HepG2 (cell line): ENCODE data around the gene MAPK4. TPM values are rescaled to one million over a fixed set of nuclear protein-coding genes. Genes with fewer than 3 reads are reported as not detected.

Experiments
- ATAC-seq: fragments of 200-7000 bp; cut with Tn5 transposase; 3 replicates; pipeline ENCODE4 v1.9.1; 2020; ENCODE audit warnings: mild to moderate bottlenecking, moderate library complexity
- BruUV-seq: library from RNA; stranded (reverse); fragments of 400-500 nt; replicated peaks from 2 replicates; lab custom pipeline; 2021; lab: Mats Ljungman, UMichigan
- CTCF ChIA-PET: fragments of 300-600 bp; formaldehyde crosslinking; extraction: SDS; loops from one replicate; lab custom pipeline; 2021; ENCODE audit warnings: low total read pairs, inconsistent platforms, low intra/inter-chr PET ratio; lab: Yijun Ruan, JAX
- POLR2A ChIA-PET: fragments of 350-600 bp; sonication (Branson Sonifier 250); formaldehyde crosslinking; loops from one replicate; lab custom pipeline; 2020; ENCODE audit warnings: antibody characterized with exemption, inconsistent platforms; lab: Yijun Ruan, JAX
- DNase-seq: peaks from one replicate; pipeline ENCODE4 v3.0.0-alpha.2; 2015; ENCODE audit warnings: low spot score
- FAIRE-seq: peaks from 3 replicates; lab custom pipeline; 2011; peaks lifted over from hg19 to GRCh38; lab: Jason Lieb, UNC
- H2AFZ ChIP-seq: one replicate; pipeline ENCODE4 v1.6.1; 2011; ENCODE audit warnings: low read length, inconsistent platforms
- H3K27ac ChIP-seq: fragments of 300-600 bp; 3 replicates; pipeline ENCODE4 v1.8.0; 2011; ENCODE audit warnings: mixed run types, mild to moderate bottlenecking, mixed read lengths, low read length, inconsistent platforms; ENCODE audit not compliant: insufficient read depth; ENCODE audit errors: extremely low read length
- H3K27me3 ChIP-seq, 2 experiments: fragments of 200-600 bp in 1 of 2; 2 replicates in 1 of 2; 3 replicates in 1 of 2; pipeline versions ENCODE4 v1.6.0 to v1.8.0; 2011; ENCODE audit warnings: low read length in 2 of 2, mild to moderate bottlenecking in 2 of 2, moderate library complexity in 2 of 2, inconsistent platforms in 1 of 2; ENCODE audit not compliant: insufficient read depth in 2 of 2, control insufficient read depth in 1 of 2
- H3K36me3 ChIP-seq, 2 experiments: fragments of 200-600 bp in 1 of 2; replicated peaks in 1 of 2; 2 replicates in 1 of 2; 3 replicates in 1 of 2; pipeline versions ENCODE4 v1.5.1 to v1.8.0; 2011; ENCODE audit warnings: low read length in 2 of 2, inconsistent platforms in 1 of 2; ENCODE audit not compliant: insufficient read depth in 2 of 2, control insufficient read depth in 1 of 2
- H3K4me1 ChIP-seq: 2 replicates; pipeline ENCODE4 v1.5.1; 2012; ENCODE audit warnings: low read length, inconsistent platforms; ENCODE audit not compliant: insufficient read depth
- H3K4me2 ChIP-seq: 2 replicates; pipeline ENCODE4 v1.6.0; 2011; ENCODE audit warnings: low read depth, low read length, inconsistent platforms
- H3K4me3 ChIP-seq, 3 experiments: fragments of 200-600 bp in 1 of 3; sonication (generic), shearing (Covaris generic) in 1 of 3; replicated peaks in 1 of 3; 2 replicates each; pipeline ENCODE4 v1.5.1; 2011 to 2016; ENCODE audit warnings: low read length in 3 of 3, inconsistent platforms in 2 of 3, low read depth in 2 of 3, mild to moderate bottlenecking in 2 of 3, control low read depth in 1 of 3, mixed read lengths in 1 of 3; ENCODE audit not compliant: insufficient read depth in 1 of 3
- H3K79me2 ChIP-seq: one replicate; pipeline ENCODE4 v1.6.1; 2011; ENCODE audit warnings: low read length, inconsistent platforms; ENCODE audit not compliant: insufficient read depth
- H3K9ac ChIP-seq: 2 replicates; pipeline ENCODE4 v1.6.0; 2011; ENCODE audit warnings: mild to moderate bottlenecking, low read depth, low read length, inconsistent platforms; ENCODE audit not compliant: insufficient read depth
- H3K9me3 ChIP-seq: 2 replicates; pipeline ENCODE4 v1.5.1; 2012; ENCODE audit warnings: mild to moderate bottlenecking, low read length
- H4K20me1 ChIP-seq: 2 replicates; pipeline ENCODE4 v1.6.0; 2011; ENCODE audit warnings: inconsistent platforms, mild to moderate bottlenecking, low read length, moderate library complexity; ENCODE audit not compliant: insufficient read depth
- HNRNPK ChIP-seq: fragments of 200-400 bp; formaldehyde crosslinking; IDR thresholded peaks from 2 replicates; pipeline ENCODE4 v1.6.1; 2018; ENCODE audit warnings: low read length, low read depth, moderate library complexity, mild to moderate bottlenecking; ENCODE audit not compliant: poor library complexity, severe bottlenecking
- KLF16 ChIP-seq, 2 experiments: sonication (generic) in 1 of 2; formaldehyde crosslinking in 1 of 2; IDR thresholded peaks; 2 replicates each; pipeline versions ENCODE4 v1.6.1 to v1.8.0; 2016 to 2023; ENCODE audit warnings: missing genetic modification reagents in 2 of 2, missing compliant biosample characterization in 1 of 2
- NCOA2 ChIP-seq: sonication (generic); formaldehyde crosslinking; IDR thresholded peaks from 2 replicates; pipeline ENCODE4 v1.8.0; 2022; ENCODE audit warnings: inconsistent platforms
- PAF1 ChIP-seq: IDR thresholded peaks from 2 replicates; pipeline ENCODE4 v1.6.1; 2016; ENCODE audit warnings: missing genetic modification reagents, missing compliant biosample characterization
- TBX3 ChIP-seq: fragments of 450-650 bp; IDR thresholded peaks from 2 replicates; pipeline ENCODE4 v1.6.1; 2017; ENCODE audit warnings: antibody characterized with exemption, mild to moderate bottlenecking, inconsistent platforms, borderline replicate concordance
- TEAD2 ChIP-seq: sonication (generic); formaldehyde crosslinking; IDR thresholded peaks from 2 replicates; pipeline ENCODE4 v1.9.0; 2021; ENCODE audit warnings: missing genetic modification reagents
- ZFP36 ChIP-seq: fragments of 150-350 bp; IDR thresholded peaks from 2 replicates; pipeline ENCODE4 v1.6.1; 2018; ENCODE audit warnings: borderline replicate concordance, low read length, low read depth; ENCODE audit not compliant: partially characterized antibody
- ZFP82 ChIP-seq: sonication (generic); formaldehyde crosslinking; IDR thresholded peaks from 2 replicates; pipeline ENCODE4 v1.5.1; 2020; ENCODE audit warnings: mild to moderate bottlenecking, missing genetic modification reagents, borderline replicate concordance
- ZNF205 ChIP-seq: IDR thresholded peaks from 2 replicates; pipeline ENCODE4 v1.6.1; 2018; ENCODE audit warnings: missing biosample characterization, missing genetic modification reagents
- ZNF264 ChIP-seq: sonication (generic); formaldehyde crosslinking; IDR thresholded peaks from 2 replicates; pipeline ENCODE4 v1.4.0; 2020; ENCODE audit warnings: missing genetic modification reagents
- ZNF274 ChIP-seq: sonication (generic); formaldehyde crosslinking; IDR thresholded peaks from 2 replicates; pipeline ENCODE4 v1.5.1; 2020; ENCODE audit warnings: mild to moderate bottlenecking, missing genetic modification reagents
- ZNF350 ChIP-seq: sonication (generic); formaldehyde crosslinking; IDR thresholded peaks from 2 replicates; pipeline ENCODE4 v1.4.0; 2020; ENCODE audit warnings: mild to moderate bottlenecking, low read depth, missing genetic modification reagents, borderline replicate concordance
- ZNF382 ChIP-seq: sonication (generic); formaldehyde crosslinking; IDR thresholded peaks from 2 replicates; pipeline ENCODE4 v1.5.0; 2020; ENCODE audit warnings: missing genetic modification reagents, mild to moderate bottlenecking, borderline replicate concordance
- ZNF468 ChIP-seq: sonication (generic); formaldehyde crosslinking; IDR thresholded peaks from 2 replicates; pipeline ENCODE4 v1.8.0; 2022; ENCODE audit warnings: mild to moderate bottlenecking, moderate library complexity, missing genetic modification reagents
- ZNF577 ChIP-seq: sonication (generic); formaldehyde crosslinking; IDR thresholded peaks from 2 replicates; pipeline ENCODE4 v1.4.0; 2020; ENCODE audit warnings: mild to moderate bottlenecking, low read depth, missing genetic modification reagents, borderline replicate concordance
- ZNF652 ChIP-seq: IDR thresholded peaks from 2 replicates; pipeline ENCODE4 v1.6.1; 2016; ENCODE audit warnings: low read depth, borderline replicate concordance
- ZNF891 ChIP-seq: sonication (generic); formaldehyde crosslinking; IDR thresholded peaks from 2 replicates; pipeline ENCODE4 v1.5.0; 2020; ENCODE audit warnings: mild to moderate bottlenecking, missing genetic modification reagents
- WGBS: methylation state at CpG from one replicate; pipeline ENCODE4 v1.1.6; 2017; ENCODE audit warnings: low lambda C conversion rate; 5-methylcytosine and 5-hydroxymethylcytosine counted together
- in situ Hi-C: cut with HindIII; loops from 2 replicates; pipeline ENCODE4 v1.10.0; 2017; ENCODE audit warnings: low pct_unique_long_range_greater_than_20kb; ENCODE audit not compliant: extremely low pct_ligation_motif_present
- intact Hi-C: fragments of 100-400 bp; cut with micrococcal nuclease; formaldehyde crosslinking; loops from one replicate; pipeline ENCODE4 v1.10.0; 2022; ENCODE audit not compliant: unreplicated experiment
- polyA plus RNA-seq, 8 experiments: library from polyadenylated mRNA; depleted of rRNA in 3 of 8; stranded (reverse) in 7 of 8; unstranded in 1 of 8; fragments of >200 nt; fragmentation: Illumina TruSeq in 4 of 8; extraction: Trizol in 4 of 8; gene quantifications; 2 replicates each; pipeline versions ENCODE4 v1.2.1 to v1.2.3, GENCODE V29; 2011 to 2016; ENCODE audit warnings: low read depth in 4 of 8, missing spikeins in 1 of 8, mixed read lengths in 1 of 8; ENCODE audit not compliant: insufficient read depth in 1 of 8
- total RNA-seq, 5 experiments: library from RNA; depleted of rRNA; stranded (reverse); fragments of >200 nt; fragmentation: Illumina TruSeq; extraction: Trizol; gene quantifications; 2 replicates each; pipeline ENCODE4 v1.2.3, GENCODE V29; 2016; ENCODE audit warnings: low read depth in 1 of 5
- TF ChIP-seq, protein P1 (sequence below): sonication (generic); formaldehyde crosslinking; IDR thresholded peaks from 2 replicates; pipeline ENCODE4 v1.4.0; 2020; ENCODE audit warnings: missing genetic modification reagents, borderline replicate concordance

The MAPK4 gene
- total and polyA plus RNA-seq, 2 of the 13 experiments (the other 11 are each of a cell fraction or from before 2014, with no cell fraction given) = not detected

DNA sequence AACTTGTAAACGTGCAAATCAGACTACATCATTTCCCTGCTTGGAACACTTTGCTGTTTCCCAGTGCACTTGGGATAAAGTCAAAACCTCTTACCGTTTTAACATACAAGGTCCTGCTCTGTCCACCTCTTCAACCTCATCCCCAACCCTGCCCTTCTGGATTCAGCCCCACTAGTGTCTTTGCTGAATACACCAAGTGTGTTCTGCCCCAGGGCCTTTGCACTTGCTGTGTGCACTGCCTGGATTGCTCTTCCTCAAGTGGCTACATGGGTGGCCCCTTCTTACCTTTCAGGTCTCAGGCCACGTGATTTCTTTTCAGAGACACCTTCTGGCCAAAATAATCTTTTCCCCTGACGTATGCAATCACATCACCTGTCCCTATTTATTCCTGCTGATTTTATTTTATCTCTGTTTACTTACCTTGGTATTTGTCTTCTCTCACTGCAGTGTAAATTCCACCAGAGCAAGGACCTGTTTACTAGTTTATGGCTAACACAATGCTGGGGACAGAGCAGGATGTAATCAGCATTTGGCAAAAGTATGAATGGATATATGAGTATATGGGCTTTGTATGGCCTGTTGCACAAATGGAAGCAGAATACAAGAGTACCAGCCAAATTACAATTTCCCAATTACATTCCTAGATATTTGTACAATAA is 63.9 kb downstream of the MAPK4 start:
- in situ Hi-C loops (no loop called here), intact Hi-C loops (no loop called here)
- no peak for TF ChIP-seq ZNF382
- no peak for TF ChIP-seq NCOA2 (CRISPR knock-in tag)
- TF ChIP-seq PAF1 (CRISPR knock-in tag) = no peak
- TF ChIP-seq ZNF350 (CRISPR knock-in tag) = no peak
- no peak for TF ChIP-seq KLF16 (CRISPR knock-in tag; IDR thresholded peaks at IDR 0.05)
- no peak for TF ChIP-seq TBX3
- TF ChIP-seq, protein P1, sequence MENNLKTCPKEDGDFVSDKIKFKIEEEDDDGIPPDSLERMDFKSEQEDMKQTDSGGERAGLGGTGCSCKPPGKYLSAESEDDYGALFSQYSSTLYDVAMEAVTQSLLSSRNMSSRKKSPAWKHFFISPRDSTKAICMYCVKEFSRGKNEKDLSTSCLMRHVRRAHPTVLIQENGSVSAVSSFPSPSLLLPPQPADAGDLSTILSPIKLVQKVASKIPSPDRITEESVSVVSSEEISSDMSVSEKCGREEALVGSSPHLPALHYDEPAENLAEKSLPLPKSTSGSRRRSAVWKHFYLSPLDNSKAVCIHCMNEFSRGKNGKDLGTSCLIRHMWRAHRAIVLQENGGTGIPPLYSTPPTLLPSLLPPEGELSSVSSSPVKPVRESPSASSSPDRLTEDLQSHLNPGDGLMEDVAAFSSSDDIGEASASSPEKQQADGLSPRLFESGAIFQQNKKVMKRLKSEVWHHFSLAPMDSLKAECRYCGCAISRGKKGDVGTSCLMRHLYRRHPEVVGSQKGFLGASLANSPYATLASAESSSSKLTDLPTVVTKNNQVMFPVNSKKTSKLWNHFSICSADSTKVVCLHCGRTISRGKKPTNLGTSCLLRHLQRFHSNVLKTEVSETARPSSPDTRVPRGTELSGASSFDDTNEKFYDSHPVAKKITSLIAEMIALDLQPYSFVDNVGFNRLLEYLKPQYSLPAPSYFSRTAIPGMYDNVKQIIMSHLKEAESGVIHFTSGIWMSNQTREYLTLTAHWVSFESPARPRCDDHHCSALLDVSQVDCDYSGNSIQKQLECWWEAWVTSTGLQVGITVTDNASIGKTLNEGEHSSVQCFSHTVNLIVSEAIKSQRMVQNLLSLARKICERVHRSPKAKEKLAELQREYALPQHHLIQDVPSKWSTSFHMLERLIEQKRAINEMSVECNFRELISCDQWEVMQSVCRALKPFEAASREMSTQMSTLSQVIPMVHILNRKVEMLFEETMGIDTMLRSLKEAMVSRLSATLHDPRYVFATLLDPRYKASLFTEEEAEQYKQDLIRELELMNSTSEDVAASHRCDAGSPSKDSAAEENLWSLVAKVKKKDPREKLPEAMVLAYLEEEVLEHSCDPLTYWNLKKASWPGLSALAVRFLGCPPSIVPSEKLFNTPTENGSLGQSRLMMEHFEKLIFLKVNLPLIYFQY (CRISPR knock-in tag) = no peak
- no peak for TF ChIP-seq ZFP36
- no peak for TF ChIP-seq ZNF891
- no peak for TF ChIP-seq HNRNPK
- no peak for TF ChIP-seq ZNF264 (CRISPR knock-in tag)
- no peak for TF ChIP-seq ZNF205 (CRISPR knock-in tag)
- no peak for TF ChIP-seq ZFP82 (CRISPR knock-in tag)
- TF ChIP-seq ZNF274 (CRISPR knock-in tag) = no peak
- TF ChIP-seq ZNF652 (CRISPR knock-in tag) = no peak
- TF ChIP-seq TEAD2 (CRISPR knock-in tag) = no peak
- no peak for TF ChIP-seq ZNF468 (CRISPR knock-in tag)
- TF ChIP-seq ZNF577 = no peak
- no peaks in the 10 kb centered on the region for H4K20me1 ChIP-seq
- DNase-seq (no peak), ATAC-seq (no peak), FAIRE-seq (no peak)
- H3K9ac ChIP-seq = no peak overlapping the region
- no TSS peak for BruUV-seq
- no peaks in the 10 kb centered on the region for H3K36me3 ChIP-seq
- POLR2A ChIA-PET = no interaction called here
- H3K27ac ChIP-seq = no peak overlapping the region
- no peaks in the 10 kb centered on the region; a peak in 1 of 5 replicates for H3K27me3 ChIP-seq
- no peaks in the 10 kb centered on the region for H3K4me1 ChIP-seq
- H3K4me3 ChIP-seq = no peak overlapping the region
- H3K79me2 ChIP-seq = no peaks in the 10 kb centered on the region
- no peak overlapping the region for H3K4me2 ChIP-seq
- WGBS = 20% methylated on average over 4 of the region's 4 CpGs
- H3K9me3 ChIP-seq = no peaks in the 10 kb centered on the region
- CTCF ChIA-PET = no interaction called here
- H2AFZ ChIP-seq = no peak overlapping the region
